Activated T-cell treated with anti-CD3 and anti-CD28 coated beads, Interleukin-2, amount 50 U/mL, for 4 hours (primary cell): ENCODE data around the gene ATG5. TPM values are rescaled to one million over a fixed set of nuclear protein-coding genes. Genes with fewer than 3 reads are reported as not detected.

Experiments used
- ATAC-seq, 2 donors: fragments of 200-7000 bp; cut with Tn5 transposase; one replicate each; pipeline ENCODE4 v1.10.0; 2021
- DNase-seq: peaks from one replicate; pipeline ENCODE4 v3.0.0-alpha.2; 2020
- H3K27me3 Mint-ChIP-seq: one replicate; pipeline ENCODE4 v1.8.0; 2021; ENCODE audit warnings: low read depth, mixed read lengths
- H3K36me3 Mint-ChIP-seq: one replicate; pipeline ENCODE4 v1.8.0; 2022; ENCODE audit warnings: mixed read lengths; ENCODE audit not compliant: insufficient read depth
- H3K4me1 Mint-ChIP-seq: one replicate; pipeline ENCODE4 v1.8.0; 2021; ENCODE audit warnings: low read depth, mixed read lengths
- H3K4me3 Mint-ChIP-seq: one replicate; pipeline ENCODE4 v1.8.0; 2021; ENCODE audit warnings: mild to moderate bottlenecking, moderate library complexity, mixed read lengths
- H3K9me3 Mint-ChIP-seq: one replicate; pipeline ENCODE4 v1.8.0; 2021; ENCODE audit warnings: mixed read lengths
- total RNA-seq, 3 donors: library from RNA; stranded (reverse); gene quantifications; one replicate each; pipeline ENCODE4 v1.2.1, GENCODE V29; 2021

Gene ATG5
- total RNA-seq, 3 donors from 2014 or later, result 29.3 to 30.2 (median 29.5) TPM

DNA sequence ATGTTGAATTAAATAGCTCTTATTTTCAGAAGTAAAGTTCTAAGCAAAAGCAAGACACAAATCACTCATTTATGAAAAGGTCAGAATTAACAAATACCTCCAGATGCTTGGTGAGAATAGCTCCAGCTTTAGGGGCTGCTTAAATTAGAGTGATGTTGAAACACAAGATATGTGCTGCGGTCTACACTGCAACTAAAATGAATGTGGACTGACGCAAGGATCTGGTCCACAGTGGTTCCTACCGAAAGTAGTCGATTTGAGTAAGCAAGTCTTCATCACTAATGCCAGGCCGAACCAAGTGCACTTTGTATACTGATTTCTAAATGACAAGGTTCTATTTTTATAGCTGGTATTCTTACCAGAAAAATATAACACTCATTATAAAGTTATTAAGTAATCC, 143.1 kb downstream of the ATG5 start:
- no peaks in the 10 kb centered on the region for H3K9me3 Mint-ChIP-seq
- DNase-seq, result no peak
- H3K4me3 Mint-ChIP-seq, result no peak overlapping the region
- H3K36me3 Mint-ChIP-seq, result peaks cover 14% of the 10 kb centered on the region
- no peaks in the 10 kb centered on the region for H3K27me3 Mint-ChIP-seq
- ATAC-seq, result peak; percentile 6 to 51
- H3K4me1 Mint-ChIP-seq, result peaks cover 51% of the 10 kb centered on the region

DNA sequence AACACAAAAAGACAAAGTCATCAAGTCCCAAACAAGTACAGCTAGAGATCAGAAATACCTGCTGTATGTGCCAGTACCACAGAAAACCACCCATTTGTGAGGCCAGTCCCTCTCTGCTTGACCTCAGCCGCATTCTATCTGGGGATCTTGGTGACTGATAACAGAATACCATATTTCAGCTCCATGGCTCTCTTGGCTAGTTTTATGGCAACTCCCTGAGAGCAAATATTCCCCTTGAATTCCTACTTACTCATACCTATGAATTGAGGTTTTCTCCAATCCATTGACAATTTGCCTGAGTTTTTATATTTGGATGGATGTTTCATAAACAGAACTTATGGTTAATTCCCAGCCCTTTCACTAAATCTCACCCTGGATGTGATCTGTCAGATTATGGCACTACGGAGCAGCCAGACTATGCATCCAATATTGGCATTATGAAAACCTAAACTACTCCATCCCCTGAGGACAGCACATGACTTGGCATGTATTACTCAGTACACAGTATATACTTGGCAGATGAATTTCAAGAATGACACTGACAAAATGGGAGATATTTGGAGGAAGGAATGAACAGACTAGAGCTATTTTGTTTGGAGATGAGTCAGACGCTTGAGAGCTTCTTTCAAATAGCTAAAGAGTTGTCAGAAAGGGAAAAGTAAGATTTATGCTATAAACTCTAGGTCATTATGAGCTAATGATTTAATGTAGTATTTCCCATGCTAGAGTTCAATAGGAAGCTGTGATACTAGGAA, 143.7 kb downstream of the ATG5 start:
- Mint-ChIP-seq H3K4me3 (no peak overlapping the region), H3K9me3 (no peaks in the 10 kb centered on the region), H3K36me3 (peaks cover 14% of the 10 kb centered on the region), H3K4me1 (peaks cover 48% of the 10 kb centered on the region), H3K27me3 (no peaks in the 10 kb centered on the region)
- DNase-seq, result no peak
- ATAC-seq, result peak; percentile 20 to 36

DNA sequence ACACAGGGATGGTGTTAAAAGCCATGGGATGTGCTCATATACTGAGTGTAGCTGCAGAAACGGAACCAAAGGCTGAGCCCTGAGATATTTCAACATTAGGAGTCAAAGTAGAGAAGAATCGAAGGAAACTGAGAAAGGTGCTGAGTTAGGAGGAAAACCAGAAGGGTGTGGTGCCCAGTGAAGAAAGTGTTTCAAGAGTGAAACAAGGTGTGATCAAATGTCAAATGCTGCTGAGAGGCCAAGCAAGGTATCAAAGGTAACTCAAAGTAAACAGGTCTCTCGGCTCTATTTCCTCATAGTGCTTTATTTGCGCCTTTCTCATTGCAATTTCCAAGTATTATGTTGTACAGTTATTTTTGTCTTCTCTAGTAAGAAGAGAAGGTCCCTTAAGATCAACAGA, 145.4 kb downstream of the ATG5 start:
- ATAC-seq (no peak), DNase-seq (no peak)
- Mint-ChIP-seq H3K36me3 (peaks cover 3% of the 10 kb centered on the region), H3K27me3 (no peaks in the 10 kb centered on the region), H3K4me3 (no peak overlapping the region), H3K4me1 (peaks cover 34% of the 10 kb centered on the region), H3K9me3 (no peaks in the 10 kb centered on the region)

DNA sequence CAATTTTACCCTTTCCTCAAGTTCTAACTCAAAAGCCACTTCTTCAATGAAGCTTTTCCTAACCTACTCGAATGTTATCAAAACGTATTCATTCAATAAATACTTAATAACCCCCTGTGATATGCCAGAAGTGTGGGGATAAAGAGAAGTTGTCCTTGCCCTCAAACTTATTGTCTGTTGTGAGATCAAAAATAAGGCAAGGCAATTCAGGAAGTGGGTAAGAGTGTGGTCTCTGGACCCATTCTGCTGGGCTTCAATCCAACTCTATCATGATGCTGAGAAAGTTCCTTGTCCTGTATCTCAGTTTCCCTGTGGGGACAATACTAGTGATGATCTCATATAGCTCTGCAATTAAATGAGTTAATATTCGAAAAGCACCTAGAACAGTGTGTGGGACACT, 146.7 kb downstream of the ATG5 start:
- DNase-seq, result no peak
- peaks cover 3% of the 10 kb centered on the region for H3K36me3 Mint-ChIP-seq
- ATAC-seq, result no peak
- no peak overlapping the region for H3K4me3 Mint-ChIP-seq
- H3K27me3 Mint-ChIP-seq, result no peaks in the 10 kb centered on the region
- peaks cover 26% of the 10 kb centered on the region for H3K4me1 Mint-ChIP-seq
- no peaks in the 10 kb centered on the region for H3K9me3 Mint-ChIP-seq

DNA sequence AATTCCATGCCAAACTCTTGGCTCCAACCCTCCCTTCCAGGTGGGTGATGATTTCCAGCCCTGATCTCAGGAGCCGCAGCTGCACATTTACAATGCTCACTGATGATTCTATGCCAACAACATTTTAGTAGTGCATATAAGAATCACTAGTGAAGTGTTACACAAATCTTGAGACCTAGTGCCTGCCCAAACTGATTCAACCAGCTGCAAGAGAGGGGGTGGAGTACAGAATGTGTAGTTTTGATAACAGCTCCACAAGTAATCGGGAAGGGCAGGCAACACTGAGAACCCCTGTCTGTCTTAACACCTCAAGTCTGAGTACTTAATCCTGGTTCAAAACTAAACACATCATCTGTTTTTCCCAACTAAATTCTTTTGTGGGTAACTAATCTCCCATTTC, 147.8 kb downstream of the ATG5 start:
- Mint-ChIP-seq H3K4me1 (peaks cover 22% of the 10 kb centered on the region), H3K27me3 (no peaks in the 10 kb centered on the region)

GRCh38 chr6:106173124-106173879, 152.3 kb downstream of the ATG5 start:
- H3K27me3 Mint-ChIP-seq, result no peaks in the 10 kb centered on the region
- H3K4me3 Mint-ChIP-seq, result no peak overlapping the region
- no peaks in the 10 kb centered on the region for H3K36me3 Mint-ChIP-seq
- ATAC-seq (no peak), DNase-seq (no peak)
- peaks cover 25% of the 10 kb centered on the region for H3K4me1 Mint-ChIP-seq
- H3K9me3 Mint-ChIP-seq, result no peaks in the 10 kb centered on the region

More for the DNA sequence above, 147.8 kb downstream of the ATG5 start:
- peaks cover 3% of the 10 kb centered on the region for H3K36me3 Mint-ChIP-seq
- ATAC-seq (no peak), DNase-seq (no peak)
- H3K4me3 Mint-ChIP-seq, result no peak overlapping the region
- no peaks in the 10 kb centered on the region for H3K9me3 Mint-ChIP-seq

DNA sequence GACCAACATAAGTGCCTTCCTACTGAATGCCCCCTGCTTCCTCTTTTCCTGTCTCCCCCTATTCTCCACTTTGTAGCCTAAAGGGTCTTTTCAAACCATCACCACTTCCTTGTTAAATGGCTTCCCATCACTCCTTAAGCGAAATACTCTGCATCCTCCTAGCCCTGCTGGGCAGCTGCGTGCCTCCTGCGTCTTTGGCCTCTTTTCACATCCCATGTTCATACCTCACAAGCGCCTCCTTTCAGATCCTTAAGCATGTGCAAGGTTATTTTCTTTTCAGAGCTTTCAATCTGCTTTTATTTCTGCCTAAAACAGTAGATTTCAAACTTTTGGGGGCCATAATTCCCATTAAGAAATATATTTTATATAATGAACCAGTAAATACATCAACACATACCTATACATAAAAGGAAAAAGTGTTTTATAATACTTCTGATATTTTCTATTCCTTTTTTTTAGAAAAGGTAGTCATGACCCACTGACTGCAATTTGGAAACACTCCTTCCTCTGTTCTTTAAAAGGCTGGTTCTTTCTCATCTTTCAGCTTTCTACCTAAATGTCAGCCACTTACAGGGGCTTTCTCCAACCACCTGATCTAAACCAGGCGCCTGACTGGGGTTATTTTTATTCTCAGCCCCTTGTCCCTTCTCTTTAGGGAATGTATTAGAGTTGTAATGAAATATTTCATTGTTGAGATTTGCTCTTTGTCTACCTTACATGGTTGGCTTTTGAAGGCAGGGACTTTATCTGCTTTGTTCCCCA, 155.3 kb downstream of the ATG5 start:
- Mint-ChIP-seq H3K4me3 (no peak overlapping the region), H3K4me1 (peaks cover 43% of the 10 kb centered on the region), H3K27me3 (no peaks in the 10 kb centered on the region), H3K36me3 (no peaks in the 10 kb centered on the region), H3K9me3 (no peaks in the 10 kb centered on the region)
- DNase-seq, result no peak
- ATAC-seq, result no peak

DNA sequence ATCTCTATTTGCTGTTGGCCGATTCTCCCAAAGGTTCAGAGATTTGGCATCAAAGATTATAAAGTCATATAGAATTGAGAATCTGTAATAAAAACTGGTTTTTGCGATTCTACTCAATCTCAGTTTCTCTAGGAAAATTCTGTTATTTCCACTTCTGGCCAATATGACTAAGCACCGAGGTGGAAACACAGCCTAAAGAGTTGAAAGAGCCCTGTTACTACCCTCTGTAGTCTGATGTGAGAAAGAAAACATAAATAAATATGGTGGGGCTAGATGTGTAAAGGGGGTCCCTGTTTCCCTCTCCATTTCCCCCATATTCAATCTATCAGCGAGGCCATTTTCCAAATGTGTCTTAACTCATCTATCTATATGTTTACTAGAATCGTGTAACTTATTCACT, 156.0 kb downstream of the ATG5 start:
- DNase-seq (no peak), ATAC-seq (no peak)
- Mint-ChIP-seq H3K36me3 (peaks cover 1% of the 10 kb centered on the region), H3K4me3 (no peak overlapping the region), H3K4me1 (peaks cover 49% of the 10 kb centered on the region), H3K9me3 (peaks cover 2% of the 10 kb centered on the region), H3K27me3 (no peaks in the 10 kb centered on the region)

DNA sequence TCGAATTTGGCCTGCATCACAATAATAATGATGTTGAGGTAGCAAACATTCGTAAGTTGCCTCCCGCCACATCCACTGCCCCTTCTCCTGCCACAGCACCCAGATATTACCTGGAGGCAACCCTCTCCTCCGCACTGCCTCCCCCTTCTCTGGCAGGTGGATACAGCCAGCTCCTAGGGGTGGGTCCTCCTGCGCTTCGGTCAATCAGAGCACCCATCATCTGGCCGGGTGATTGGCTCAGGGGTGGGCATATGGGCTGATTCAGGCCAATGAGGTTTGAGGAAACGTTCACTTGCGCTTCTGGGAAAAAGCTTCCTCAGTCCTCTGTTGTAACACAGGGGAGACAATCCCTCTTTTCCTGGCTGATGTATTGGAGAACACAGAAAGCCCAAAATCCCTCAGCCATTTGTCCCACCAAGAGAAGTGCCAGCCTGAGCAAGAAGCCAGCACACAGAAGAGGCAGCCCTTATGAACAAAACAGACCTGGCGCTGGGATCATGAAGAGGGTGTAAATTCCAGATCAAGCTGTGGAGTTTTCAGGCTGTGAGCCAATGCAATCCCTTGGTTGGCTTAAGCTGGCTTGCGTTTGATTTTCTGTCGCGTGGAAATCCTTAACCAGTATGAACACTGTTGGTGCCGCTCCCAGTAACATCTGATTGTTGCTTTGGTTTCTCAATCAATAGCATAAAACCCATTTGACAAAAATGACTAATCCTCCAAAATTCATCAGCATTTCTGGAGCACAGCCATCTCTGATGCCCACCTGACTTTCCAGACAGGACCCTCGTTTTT, 157.3 kb downstream of the ATG5 start:
- Mint-ChIP-seq H3K4me1 (peaks cover 55% of the 10 kb centered on the region), H3K36me3 (peaks cover 2% of the 10 kb centered on the region), H3K4me3 (no peak overlapping the region), H3K27me3 (no peaks in the 10 kb centered on the region), H3K9me3 (peaks cover 4% of the 10 kb centered on the region)
- ATAC-seq, result no peak
- no peak for DNase-seq

- ATAC-seq, result peak; percentile 9 to 14
- Mint-ChIP-seq H3K27me3 (no peaks in the 10 kb centered on the region), H3K9me3 (peaks cover 4% of the 10 kb centered on the region), H3K36me3 (peaks cover 2% of the 10 kb centered on the region), H3K4me3 (peak overlapping the region; percentile 41), H3K4me1 (peaks cover 61% of the 10 kb centered on the region)
- no peak for DNase-seq
Observed at GRCh38 chr6:106167096-106167814, 158.3 kb downstream of the ATG5 start.

- Mint-ChIP-seq H3K4me3 (no peak overlapping the region), H3K27me3 (no peaks in the 10 kb centered on the region), H3K9me3 (peaks cover 4% of the 10 kb centered on the region), H3K4me1 (peaks cover 63% of the 10 kb centered on the region), H3K36me3 (peaks cover 2% of the 10 kb centered on the region)
- no peak for DNase-seq
- no peak for ATAC-seq
Observed at GRCh38 chr6:106165885-106166485, 159.6 kb downstream of the ATG5 start.

DNA sequence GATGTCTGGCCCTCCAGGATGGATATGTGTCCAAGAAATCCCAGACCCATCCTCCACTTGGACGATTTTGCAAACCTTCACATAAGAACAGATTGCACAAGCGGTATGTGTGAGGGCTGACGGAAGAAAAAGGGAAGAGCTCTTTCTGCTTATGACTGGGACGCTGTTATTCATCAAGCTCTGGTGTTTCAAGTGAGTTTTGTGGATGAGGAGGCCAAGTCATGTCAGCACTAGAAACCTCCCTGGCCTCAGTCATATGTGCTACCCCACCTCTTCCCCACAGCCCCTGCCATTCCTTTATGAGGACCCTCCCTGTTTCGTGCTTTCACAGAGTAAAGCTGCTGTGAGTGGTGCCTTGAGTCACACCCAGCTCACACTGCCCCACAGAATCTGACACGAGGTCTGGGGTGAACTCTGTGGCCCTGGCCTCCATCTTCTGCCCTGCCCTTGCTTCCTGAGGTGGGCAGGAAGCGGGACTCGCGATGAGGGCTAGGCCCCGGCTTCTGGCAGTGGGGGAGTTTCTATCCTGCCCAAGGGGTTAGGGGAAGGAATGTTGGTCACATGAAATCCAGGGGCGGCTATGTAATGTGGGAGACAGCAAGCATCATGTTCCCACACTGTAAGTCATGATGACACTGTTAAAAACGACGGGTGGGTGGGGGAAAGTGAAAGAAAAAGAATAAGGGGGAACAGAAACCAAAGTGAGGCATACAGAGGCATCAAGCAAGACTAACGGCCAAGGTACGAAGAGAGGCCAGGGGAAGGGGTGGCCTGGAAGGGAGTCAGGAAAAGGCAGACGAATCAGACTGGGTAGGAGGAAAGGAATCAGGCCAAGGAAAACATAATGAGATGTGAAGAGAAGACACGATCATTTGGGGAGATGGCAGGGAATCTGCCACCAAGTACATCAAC, 161.3 kb downstream of the ATG5 start:
- ATAC-seq (peak; percentile 88 to 90), DNase-seq (peak; percentile 15)
- Mint-ChIP-seq H3K9me3 (peaks cover 4% of the 10 kb centered on the region), H3K4me1 (peaks cover 52% of the 10 kb centered on the region), H3K36me3 (peaks cover 2% of the 10 kb centered on the region), H3K4me3 (peak overlapping the region; percentile 51), H3K27me3 (no peaks in the 10 kb centered on the region)
